ENCODE results near the gene ACO2. TPM values are rescaled to one million over a fixed set of nuclear protein-coding genes. Genes with fewer than 3 reads are reported as not detected.
A peak's percentile ranks its signal among the peaks of the same experiment; 100 is the strongest.

Gene ACO2
- total and polyA plus RNA-seq, 4 donors, result 39.5 to 60.7 (median 51.7) TPM

- ATAC-seq (ENCODE audit: low FRiP score) (no peak), DNase-seq (no peak)
- Histone ChIP-seq H3K9me3 (ENCODE audit: control insufficient read depth, low read length) (no peaks in the 10 kb centered on the region), H3K4me1 (ENCODE audit: control insufficient read depth in 1 of 2, insufficient read depth in 2 of 2, low read length in 2 of 2) (no peaks in the 10 kb centered on the region), H3K36me3 (ENCODE audit: control insufficient read depth in 1 of 2, insufficient read depth in 2 of 2, low read length in 1 of 2) (no peaks in the 10 kb centered on the region), H3K4me3 (ENCODE audit: low read length in 2 of 2) (no peak overlapping the region), H3K27me3 (ENCODE audit: control insufficient read depth in 1 of 2, insufficient read depth in 2 of 2, low read length in 1 of 2) (no peaks in the 10 kb centered on the region), H3K27ac (ENCODE audit: low read depth in 1 of 2, low read length in 2 of 2) (no peak overlapping the region)
- intact Hi-C loops (cut with DNase I), result loop anchor here in 1 of 2 donors (5.0 to 10.0 kb wide), 2 partner anchors 39 to 236 kb away; partner anchors contain the start of gene RANGAP1
- 60 to 71% methylated on average over 3 of the region's 3 CpGs for WGBS, 2 donors
Measured at GRCh38 chr22:41521126-41521525, 52.2 kb downstream of the ACO2 start.

GRCh38 chr22:41522813-41523212, 53.9 kb downstream of the ACO2 start:
- no peaks in the 10 kb centered on the region for H3K4me1 ChIP-seq (ENCODE audit: control insufficient read depth in 1 of 2, insufficient read depth in 2 of 2, low read length in 2 of 2)
- intact Hi-C loops (cut with DNase I), result loop anchor here in 1 of 2 donors (5.0 to 10.0 kb wide), 2 partner anchors 41 to 238 kb away; partner anchors contain the start of gene RANGAP1
- H3K27ac ChIP-seq (ENCODE audit: low read depth in 1 of 2, low read length in 2 of 2), result peak overlapping the region in 1 of 2 donors; percentile 78
- H3K9me3 ChIP-seq (ENCODE audit: control insufficient read depth, low read length), result no peaks in the 10 kb centered on the region
- ATAC-seq (ENCODE audit: low FRiP score), result no peak
- no peaks in the 10 kb centered on the region for H3K27me3 ChIP-seq (ENCODE audit: control insufficient read depth in 1 of 2, insufficient read depth in 2 of 2, low read length in 1 of 2)
- 87 to 90% methylated on average over 9 of the region's 9 CpGs for WGBS, 2 donors
- H3K4me3 ChIP-seq (ENCODE audit: low read length in 2 of 2), result no peak overlapping the region
- H3K36me3 ChIP-seq (ENCODE audit: control insufficient read depth in 1 of 2, insufficient read depth in 2 of 2, low read length in 1 of 2), result no peaks in the 10 kb centered on the region
- no peak for DNase-seq

- no peaks in the 10 kb centered on the region for H3K36me3 ChIP-seq (ENCODE audit: control insufficient read depth in 1 of 2, insufficient read depth in 2 of 2, low read length in 1 of 2)
- intact Hi-C loops (cut with DNase I), result loop anchor here in 1 of 2 donors (5.0 to 10.0 kb wide), 2 partner anchors 41 to 239 kb away; partner anchors contain the start of gene RANGAP1
- 59 to 63% methylated on average over 21 of the region's 21 CpGs for WGBS, 2 donors
- peak; percentile 69 for ATAC-seq (ENCODE audit: low FRiP score)
- H3K27me3 ChIP-seq (ENCODE audit: control insufficient read depth in 1 of 2, insufficient read depth in 2 of 2, low read length in 1 of 2), result no peaks in the 10 kb centered on the region
- H3K27ac ChIP-seq (ENCODE audit: low read depth in 1 of 2, low read length in 2 of 2), result peak overlapping the region; percentile 50 to 78
- DNase-seq, result peak in 1 of 2 donors; percentile 67
- H3K4me3 ChIP-seq (ENCODE audit: low read length in 2 of 2), result no peak overlapping the region
- H3K9me3 ChIP-seq (ENCODE audit: control insufficient read depth, low read length), result no peaks in the 10 kb centered on the region
- H3K4me1 ChIP-seq (ENCODE audit: control insufficient read depth in 1 of 2, insufficient read depth in 2 of 2, low read length in 2 of 2), result no peaks in the 10 kb centered on the region
Measured at GRCh38 chr22:41523464-41524221, 54.7 kb downstream of the ACO2 start.

GRCh38 chr22:41524251-41524661, 55.3 kb downstream of the ACO2 start:
- intact Hi-C loops (cut with DNase I), result loop anchor here in 1 of 2 donors (5.0 to 10.0 kb wide), 2 partner anchors 42 to 239 kb away; partner anchors contain the start of gene RANGAP1
- Histone ChIP-seq H3K36me3 (ENCODE audit: control insufficient read depth in 1 of 2, insufficient read depth in 2 of 2, low read length in 1 of 2) (no peaks in the 10 kb centered on the region), H3K9me3 (ENCODE audit: control insufficient read depth, low read length) (no peaks in the 10 kb centered on the region), H3K4me1 (ENCODE audit: control insufficient read depth in 1 of 2, insufficient read depth in 2 of 2, low read length in 2 of 2) (no peaks in the 10 kb centered on the region), H3K4me3 (ENCODE audit: low read length in 2 of 2) (no peak overlapping the region), H3K27ac (ENCODE audit: low read depth in 1 of 2, low read length in 2 of 2) (peak overlapping the region; percentile 50 to 78), H3K27me3 (ENCODE audit: control insufficient read depth in 1 of 2, insufficient read depth in 2 of 2, low read length in 1 of 2) (no peaks in the 10 kb centered on the region)
- ATAC-seq (ENCODE audit: low FRiP score), result peak; percentile 75
- WGBS, 2 donors, result 13 to 19% methylated on average over 13 of the region's 13 CpGs
- DNase-seq, result peak; percentile 84 to 89

- intact Hi-C loops (cut with DNase I), result loop anchor here (5.0 to 10.0 kb wide), 3 partner anchors 43 to 240 kb away; partner anchors contain the start of genes RANGAP1 (in 1 of the 2) and TOB2 (in 1 of the 2)
- no peak overlapping the region for H3K4me3 ChIP-seq (ENCODE audit: low read length in 2 of 2)
- WGBS, 2 donors, result 61% methylated on average over 17 of the region's 17 CpGs
- H3K27ac ChIP-seq (ENCODE audit: low read depth in 1 of 2, low read length in 2 of 2), result peak overlapping the region; percentile 40 to 78
- H3K4me1 ChIP-seq (ENCODE audit: control insufficient read depth in 1 of 2, insufficient read depth in 2 of 2, low read length in 2 of 2), result no peaks in the 10 kb centered on the region
- H3K36me3 ChIP-seq (ENCODE audit: control insufficient read depth in 1 of 2, insufficient read depth in 2 of 2, low read length in 1 of 2), result no peaks in the 10 kb centered on the region
- H3K27me3 ChIP-seq (ENCODE audit: control insufficient read depth in 1 of 2, insufficient read depth in 2 of 2, low read length in 1 of 2), result no peaks in the 10 kb centered on the region
- no peaks in the 10 kb centered on the region for H3K9me3 ChIP-seq (ENCODE audit: control insufficient read depth, low read length)
- peak; percentile 1 for ATAC-seq (ENCODE audit: low FRiP score)
- DNase-seq, result peak; percentile 65 to 79
Measured at GRCh38 chr22:41524809-41525449, 56.0 kb downstream of the ACO2 start.

GRCh38 chr22:41525450-41526225, 56.7 kb downstream of the ACO2 start:
- WGBS, 2 donors, result 76 to 82% methylated on average over 12 to 13 of the region's 13 CpGs
- no peaks in the 10 kb centered on the region for H3K4me1 ChIP-seq (ENCODE audit: control insufficient read depth in 1 of 2, insufficient read depth in 2 of 2, low read length in 2 of 2)
- H3K4me3 ChIP-seq (ENCODE audit: low read length in 2 of 2), result no peak overlapping the region
- intact Hi-C loops (cut with DNase I), result loop anchor here (2.0 to 10.0 kb wide), 3 partner anchors 78 to 241 kb away; partner anchors contain the start of genes RANGAP1 (in 1 of the 2) and TOB2 (in 1 of the 2)
- no peaks in the 10 kb centered on the region for H3K36me3 ChIP-seq (ENCODE audit: control insufficient read depth in 1 of 2, insufficient read depth in 2 of 2, low read length in 1 of 2)
- peak overlapping the region in 1 of 2 donors; percentile 78 for H3K27ac ChIP-seq (ENCODE audit: low read depth in 1 of 2, low read length in 2 of 2)
- DNase-seq, result peak in 1 of 2 donors; percentile 72
- H3K9me3 ChIP-seq (ENCODE audit: control insufficient read depth, low read length), result no peaks in the 10 kb centered on the region
- ATAC-seq (ENCODE audit: low FRiP score), result no peak
- H3K27me3 ChIP-seq (ENCODE audit: control insufficient read depth in 1 of 2, insufficient read depth in 2 of 2, low read length in 1 of 2), result no peaks in the 10 kb centered on the region

DNA sequence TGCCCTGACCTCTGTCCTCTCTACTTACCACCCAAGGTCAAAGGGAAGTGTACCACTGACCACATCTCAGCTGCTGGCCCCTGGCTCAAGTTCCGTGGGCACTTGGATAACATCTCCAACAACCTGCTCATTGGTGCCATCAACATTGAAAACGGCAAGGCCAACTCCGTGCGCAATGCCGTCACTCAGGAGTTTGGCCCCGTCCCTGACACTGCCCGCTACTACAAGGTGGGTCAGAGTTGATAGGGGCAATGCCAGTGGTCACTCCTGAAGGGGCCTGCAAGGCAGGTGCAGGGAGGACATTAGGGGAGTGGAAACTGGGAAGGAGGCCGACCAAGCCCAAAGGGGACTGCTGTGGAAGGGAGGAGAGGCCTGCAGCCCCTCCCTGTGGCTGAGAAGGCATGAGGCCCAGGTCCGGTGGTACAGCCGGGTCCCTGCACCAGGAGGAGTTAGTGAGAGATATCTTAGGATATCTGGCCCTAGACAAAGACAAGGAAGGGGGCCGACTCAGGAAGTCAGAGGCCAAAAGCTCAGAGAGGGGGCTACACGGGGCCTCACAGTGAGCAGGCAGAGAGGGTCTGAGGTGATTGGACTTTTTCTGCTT, 57.4 kb downstream of the ACO2 start:
- ATAC-seq (ENCODE audit: low FRiP score) (no peak), DNase-seq (no peak)
- Histone ChIP-seq H3K27ac (ENCODE audit: low read depth in 1 of 2, low read length in 2 of 2) (peak overlapping the region in 1 of 2 donors; percentile 13), H3K9me3 (ENCODE audit: control insufficient read depth, low read length) (no peaks in the 10 kb centered on the region), H3K27me3 (ENCODE audit: control insufficient read depth in 1 of 2, insufficient read depth in 2 of 2, low read length in 1 of 2) (no peaks in the 10 kb centered on the region), H3K36me3 (ENCODE audit: control insufficient read depth in 1 of 2, insufficient read depth in 2 of 2, low read length in 1 of 2) (no peaks in the 10 kb centered on the region), H3K4me3 (ENCODE audit: low read length in 2 of 2) (no peak overlapping the region), H3K4me1 (ENCODE audit: control insufficient read depth in 1 of 2, insufficient read depth in 2 of 2, low read length in 2 of 2) (no peaks in the 10 kb centered on the region)
- intact Hi-C loops (cut with DNase I), result loop anchor here (2.0 to 10.0 kb wide), 3 partner anchors 79 to 242 kb away; partner anchors contain the start of genes RANGAP1 (in 1 of the 2) and TOB2 (in 1 of the 2)
- WGBS, 2 donors, result 60 to 61% methylated on average over 12 of the region's 12 CpGs
